Tibial nerve (tissue), 4 donors: ENCODE results near the gene SCYL3. TPM values are rescaled to one million over a fixed set of nuclear protein-coding genes. Genes with fewer than 3 reads are reported as not detected.
A peak's percentile ranks its signal among the peaks of the same experiment; 100 is the strongest.

Experiments used
- DNase-seq, 2 donors: peaks; one replicate each; pipeline ENCODE4 v3.0.0-alpha.2; 2019; ENCODE audit warnings: low spot score in 2 of 2
- H3K27ac ChIP-seq, 4 donors: fragments of 200-600 bp; sonication (generic) in 3 of 4; one replicate each; pipeline ENCODE4 v1.5.1; 2017 to 2019; ENCODE audit warnings: mild to moderate bottlenecking in 1 of 4
- H3K27me3 ChIP-seq, 2 donors: fragments of 200-600 bp; sonication (generic) in 1 of 2; one replicate each; pipeline versions ENCODE4 v1.5.1 to v1.6.0; 2017 to 2019
- H3K36me3 ChIP-seq, 3 donors: fragments of 200-600 bp; sonication (generic); one replicate each; pipeline ENCODE4 v1.5.1; 2018 to 2019
- H3K4me1 ChIP-seq, 4 donors: fragments of 200-600 bp; sonication (generic) in 3 of 4; one replicate each; pipeline ENCODE4 v1.5.1; 2017 to 2019
- H3K4me3 ChIP-seq, 4 donors: fragments of 200-600 bp; sonication (generic) in 3 of 4; one replicate each; pipeline ENCODE4 v1.5.1; 2017 to 2019; ENCODE audit warnings: mild to moderate bottlenecking in 1 of 4, moderate library complexity in 1 of 4
- H3K9me3 ChIP-seq, 4 donors: fragments of 200-600 bp; sonication (generic) in 3 of 4; one replicate each; pipeline ENCODE4 v1.5.1; 2017 to 2019
- CTCF ChIP-seq, 5 experiments: fragments of 200-600 bp in 3 of 5; fragments of 450-650 bp in 2 of 5; sonication (generic) in 3 of 5; IDR thresholded peaks; one replicate each; pipeline ENCODE4 v1.5.1; 2016 to 2019; ENCODE audit warnings: antibody characterized with exemption in 5 of 5, mild to moderate bottlenecking in 3 of 5, moderate library complexity in 2 of 5
- EP300 ChIP-seq, 2 donors: sonication (generic); formaldehyde crosslinking; IDR thresholded peaks; one replicate each; pipeline ENCODE4 v1.6.1; 2017; ENCODE audit warnings: antibody characterized with exemption in 2 of 2, mild to moderate bottlenecking in 1 of 2
- POLR2A ChIP-seq, 2 donors: fragments of 450-650 bp; IDR thresholded peaks; one replicate each; pipeline ENCODE4 v1.6.1; 2017; ENCODE audit warnings: antibody characterized with exemption in 2 of 2, mild to moderate bottlenecking in 2 of 2, moderate library complexity in 2 of 2
- WGBS, 2 donors: methylation state at CpG; one replicate each; pipeline ENCODE4 v1.1.5; 2018; 5-methylcytosine and 5-hydroxymethylcytosine counted together
- total RNA-seq, 4 donors: library from RNA; depleted of rRNA; stranded (reverse); fragments of >200 nt; gene quantifications; one replicate each; pipeline ENCODE4 v1.1.0, GENCODE V29; 2016

SCYL3 gene
- total RNA-seq, result 10 to 100 TPM in 3 of 4 donors, 1 to 10 TPM in 1; 9.8 to 15.6 (median 12.6) TPM

- Histone ChIP-seq H3K9me3 (no peaks in the 10 kb centered on the region), H3K27me3 (no peaks in the 10 kb centered on the region), H3K36me3 (no peaks in the 10 kb centered on the region), H3K27ac (peak within 1 kb of the TSS; percentile 95 to 98 (median 96)), H3K4me3 (peak within 1 kb of the TSS; percentile 74 to 93 (median 81)), H3K4me1 (peaks cover 0 to 41% (median 13%) of the 10 kb centered on the region in 4 donors)
- TF ChIP-seq CTCF (IDR thresholded peaks at IDR 0.05) (peak in 2 of 5 experiments; percentile 29 to 41), EP300 (IDR thresholded peaks at IDR 0.05) (peak in 1 of 2 donors; percentile 92), POLR2A (IDR thresholded peaks at IDR 0.05) (peak in 1 of 2 donors; percentile 44)
- 0 to 1% methylated on average over 27 to 47 of the region's 52 CpGs for WGBS, 2 donors
- DNase-seq, result peak; percentile 86 to 94
These were observed at the start of gene SCYL3 for GRCh38 chr1:169893645-169894423. Gene SCYL3 (minus strand): TSS chr1:169893896. CDS start chr1:169888840, 5,056 bp downstream.

- H3K4me3 ChIP-seq, result no peak overlapping the region
- no peak overlapping the region for H3K27ac ChIP-seq
- no peak for DNase-seq
- no peaks in the 10 kb centered on the region for H3K9me3 ChIP-seq
- no peaks in the 10 kb centered on the region for H3K27me3 ChIP-seq
- no peak for TF ChIP-seq POLR2A (IDR thresholded peaks at IDR 0.05)
- TF ChIP-seq CTCF (IDR thresholded peaks at IDR 0.05), result no peak
- no peak for TF ChIP-seq EP300 (IDR thresholded peaks at IDR 0.05)
- peaks cover 0 to 5% (median 0%) of the 10 kb centered on the region in 4 donors for H3K4me1 ChIP-seq
- H3K36me3 ChIP-seq, result peaks cover 0 to 15% (median 0%) of the 10 kb centered on the region in 3 donors
- 58 to 67% methylated on average over 2 of the region's 2 CpGs for WGBS, 2 donors
These were observed 48.5 kb upstream of the SCYL3 start for GRCh38 chr1:169941982-169942830.

- 42 to 43% methylated on average over 7 of the region's 7 CpGs for WGBS, 2 donors
- DNase-seq, result no peak
- H3K4me3 ChIP-seq, result no peak overlapping the region
- peaks cover 0 to 6% (median 0%) of the 10 kb centered on the region in 4 donors for H3K4me1 ChIP-seq
- no peaks in the 10 kb centered on the region for H3K27me3 ChIP-seq
- H3K27ac ChIP-seq, result no peak overlapping the region
- H3K36me3 ChIP-seq, result no peaks in the 10 kb centered on the region
- TF ChIP-seq EP300 (IDR thresholded peaks at IDR 0.05) (no peak), POLR2A (IDR thresholded peaks at IDR 0.05) (no peak), CTCF (IDR thresholded peaks at IDR 0.05) (no peak)
- H3K9me3 ChIP-seq, result no peaks in the 10 kb centered on the region
These were observed 40.5 kb upstream of the SCYL3 start for GRCh38 chr1:169933984-169934725.

- Histone ChIP-seq H3K36me3 (no peaks in the 10 kb centered on the region), H3K27me3 (no peaks in the 10 kb centered on the region), H3K4me3 (no peak overlapping the region), H3K27ac (no peak overlapping the region), H3K9me3 (no peaks in the 10 kb centered on the region), H3K4me1 (peaks cover 0 to 6% (median 0%) of the 10 kb centered on the region in 4 donors)
- TF ChIP-seq CTCF (IDR thresholded peaks at IDR 0.05) (no peak), EP300 (IDR thresholded peaks at IDR 0.05) (no peak), POLR2A (IDR thresholded peaks at IDR 0.05) (no peak)
- DNase-seq, result no peak
- WGBS, 2 donors, result 83 to 88% methylated on average over 1 of the region's 1 CpG
These were observed 38.1 kb upstream of the SCYL3 start for GRCh38 chr1:169931795-169932231.
